GM21717 (cell line): Measurements from ENCODE around the gene SETDB1.
"Not testable (repeated sequence)": the region's sequence is repeated elsewhere in the genome, so short reads cannot be mapped to it uniquely, and the experiment has no call there.

ENCODE experiments used
- ATAC-seq: cut with Tn5 transposase; IDR thresholded peaks from one replicate; pipeline ENCODE4 v1.9.1; 2021; ENCODE audit warnings: mild to moderate bottlenecking, moderate library complexity; ENCODE audit not compliant: unreplicated experiment

The SETDB1 gene

GRCh38 chr1:150926097-150926741 is at the start of gene SETDB1:
Gene SETDB1, plus strand, starts transcription at chr1:150926363. Its CDS starts 1,352 bp downstream, at chr1:150927715.
- ATAC-seq, result peak; percentile 88

- ATAC-seq, result not testable (repeated sequence)
Measured at GRCh38 chr1:150878931-150879330, 47.2 kb upstream of the SETDB1 start.

DNA sequence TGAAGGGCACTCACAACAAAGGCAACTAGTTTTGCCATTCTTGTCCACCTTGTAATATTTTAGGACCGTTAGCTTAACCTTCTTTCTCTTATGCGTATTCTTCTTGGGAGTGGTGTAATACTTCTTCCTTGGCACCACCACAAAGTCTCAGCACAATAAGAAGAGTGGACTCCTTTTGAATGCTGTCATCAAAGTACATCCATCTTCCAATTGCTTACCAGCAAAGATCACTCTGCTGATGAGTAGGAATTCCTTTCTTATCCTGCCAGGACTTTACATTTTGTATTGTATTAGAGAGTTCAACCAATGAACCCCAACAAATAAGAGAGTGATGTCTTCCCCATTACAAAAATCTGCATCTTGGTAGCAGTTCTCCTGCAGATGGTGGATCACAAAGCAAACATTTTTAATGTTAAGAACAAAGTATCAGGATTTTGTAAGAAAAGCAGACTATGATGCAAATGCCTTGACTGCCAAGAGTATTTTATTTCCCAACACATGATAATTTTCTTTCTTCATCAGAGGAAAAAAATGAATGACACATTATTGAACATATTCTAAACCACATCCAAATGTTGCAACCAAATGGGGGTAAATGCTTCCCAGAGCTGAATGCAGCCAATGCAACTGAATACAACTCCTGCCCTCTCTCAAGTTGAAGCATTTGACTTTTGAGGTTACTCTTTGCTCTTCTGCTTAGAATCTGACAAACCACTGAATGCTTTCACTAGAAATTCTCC is 44.7 kb upstream of the SETDB1 start:
- no peak for ATAC-seq

DNA sequence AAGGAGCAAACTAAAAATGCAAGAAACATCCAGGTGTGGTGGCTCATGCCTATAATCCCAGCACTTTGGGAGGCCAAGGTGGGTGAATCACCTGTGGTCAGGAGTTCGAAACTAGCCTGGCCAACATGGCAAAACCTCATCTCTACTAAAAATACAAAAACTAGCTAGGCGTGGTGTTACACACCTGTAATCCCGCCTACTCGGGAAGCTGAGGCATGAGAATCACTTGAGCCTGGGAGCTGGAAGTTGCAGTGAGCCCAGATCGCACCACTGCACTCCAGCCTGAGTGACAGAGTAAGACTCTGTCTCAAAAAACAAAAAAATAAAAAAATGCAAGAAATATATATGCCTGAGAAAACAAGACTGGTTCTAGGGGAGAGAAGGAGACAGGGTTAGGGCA is 43.0 kb upstream of the SETDB1 start:
- not testable (repeated sequence) for ATAC-seq

- ATAC-seq, result no peak
Measured at GRCh38 chr1:150887018-150887417, 39.1 kb upstream of the SETDB1 start, which contains the start of gene CTXND2. Gene CTXND2, plus strand, starts transcription at chr1:150887136. Its CDS starts 25,179 bp downstream, at chr1:150912315.

- ATAC-seq, result no peak
Measured at GRCh38 chr1:150888727-150889126, 37.4 kb upstream of the SETDB1 start.

DNA sequence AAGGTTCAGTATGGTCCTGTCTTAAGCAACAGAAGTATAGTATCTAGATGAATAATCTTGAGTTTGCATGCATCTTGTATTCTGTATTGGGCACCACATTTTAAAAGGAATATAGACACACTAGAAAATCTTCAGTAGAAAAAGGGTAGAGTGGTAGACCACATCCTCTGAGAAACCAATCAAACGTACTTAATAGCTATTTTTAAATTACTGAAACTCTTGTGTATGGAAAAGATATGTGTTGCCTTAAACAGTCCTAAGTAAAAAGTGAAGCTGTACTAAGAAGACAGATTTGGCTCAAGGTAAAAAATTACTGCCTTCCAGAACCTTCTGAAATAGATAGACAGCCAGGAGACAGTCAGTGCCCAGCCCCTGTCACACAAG is 36.1 kb upstream of the SETDB1 start:
- ATAC-seq, result no peak

GRCh38 chr1:150893336-150893913 is 32.7 kb upstream of the SETDB1 start:
- no peak for ATAC-seq

DNA sequence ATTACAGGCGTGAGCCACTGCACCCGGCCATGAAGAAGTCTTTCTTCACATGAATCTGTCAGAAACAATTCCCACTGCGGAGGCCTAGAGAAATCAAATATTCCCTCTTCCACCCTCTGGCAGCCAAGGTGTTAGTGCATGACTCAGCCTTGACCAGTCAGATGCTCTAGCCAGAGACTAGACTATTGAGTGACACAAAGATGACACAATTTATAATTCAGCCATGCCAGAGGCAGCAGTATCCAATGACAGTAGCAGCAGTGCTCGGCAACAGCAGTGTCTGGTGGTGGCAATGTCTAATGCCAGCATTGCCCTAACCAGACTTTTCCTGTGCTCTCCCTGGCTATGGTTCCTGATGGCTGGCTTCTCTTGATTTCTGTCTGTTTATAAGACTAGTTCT is 30.5 kb upstream of the SETDB1 start:
- ATAC-seq, result no peak

DNA sequence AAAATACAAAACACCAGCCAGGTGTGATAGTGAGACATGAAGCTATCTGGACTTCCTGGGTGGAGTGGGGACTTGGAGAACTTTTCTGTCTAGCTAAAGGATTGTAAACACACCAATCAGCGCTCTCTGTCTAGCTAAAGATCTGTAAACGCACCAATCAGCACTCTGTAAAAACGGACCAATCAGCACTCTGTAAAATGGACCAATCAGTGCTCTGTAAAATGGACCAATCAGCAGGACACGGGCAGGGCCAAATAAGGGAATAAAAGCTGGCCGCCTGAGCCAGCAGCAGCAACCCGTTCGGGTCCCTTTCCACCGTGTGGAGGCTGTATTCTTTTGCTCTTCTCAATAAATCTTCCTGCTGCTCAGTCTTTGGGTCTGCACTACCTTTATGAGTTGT is 26.4 kb upstream of the SETDB1 start:
- not testable (repeated sequence) for ATAC-seq

- no peak for ATAC-seq
Measured at GRCh38 chr1:150902346-150902745, 23.8 kb upstream of the SETDB1 start.

- no peak for ATAC-seq
Measured at GRCh38 chr1:150902751-150903150, 23.4 kb upstream of the SETDB1 start.

DNA sequence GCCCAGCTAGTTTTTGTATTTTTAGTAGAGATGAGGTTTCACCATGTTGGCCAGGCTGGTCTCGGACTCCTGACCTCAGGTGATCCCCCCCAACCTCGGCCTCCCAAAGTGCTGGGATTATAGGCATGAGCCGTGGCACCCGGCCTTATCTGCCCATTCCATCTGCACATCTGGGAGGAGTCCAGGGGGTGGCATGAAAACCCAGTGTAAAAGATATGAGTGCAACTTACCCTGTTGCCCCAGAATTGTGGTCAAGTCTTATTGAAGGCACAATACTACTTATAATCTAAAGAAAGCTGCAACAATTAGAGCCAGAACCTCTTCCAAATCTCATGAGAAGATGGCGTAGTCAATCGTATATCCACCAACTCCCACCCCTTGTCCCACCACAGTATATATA is 20.9 kb upstream of the SETDB1 start:
- ATAC-seq, result no peak

GRCh38 chr1:150906329-150906728 is 19.8 kb upstream of the SETDB1 start:
- ATAC-seq, result no peak

- ATAC-seq, result no peak
Measured at GRCh38 chr1:150906813-150907212, 19.4 kb upstream of the SETDB1 start.

- no peak for ATAC-seq
Measured at GRCh38 chr1:150909585-150910180, 16.5 kb upstream of the SETDB1 start.

GRCh38 chr1:150912623-150913022 is 13.5 kb upstream of the SETDB1 start:
- ATAC-seq, result no peak

DNA sequence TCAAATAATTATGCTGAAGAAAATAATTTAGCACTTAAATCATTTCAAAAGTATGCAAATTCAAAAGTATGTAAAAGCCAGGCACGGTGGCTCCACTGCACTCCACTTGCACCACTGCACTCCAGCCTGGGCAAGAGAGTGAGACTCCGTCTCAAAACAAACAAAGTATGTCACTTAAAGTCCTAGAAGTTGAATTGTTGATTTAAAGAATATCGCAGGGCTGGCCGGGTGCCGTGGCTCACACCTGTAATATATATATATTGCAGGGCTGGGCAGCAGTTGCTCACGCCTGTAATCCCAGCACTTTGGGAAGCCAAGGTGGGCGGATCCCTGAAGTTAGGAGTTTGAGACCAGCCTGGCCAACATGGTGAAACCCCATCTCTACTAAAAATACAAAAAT is 8.8 kb upstream of the SETDB1 start:
- ATAC-seq, result no peak

- peak; percentile 48 for ATAC-seq
Measured at GRCh38 chr1:150922519-150922975, 3.6 kb upstream of the SETDB1 start.

GRCh38 chr1:150925080-150925479 is 1.1 kb upstream of the SETDB1 start:
- ATAC-seq, result no peak

- ATAC-seq, result no peak
Measured at GRCh38 chr1:150927624-150928023, 1.5 kb downstream of the SETDB1 start.

GRCh38 chr1:150928286-150928685 is 2.1 kb downstream of the SETDB1 start:
- ATAC-seq, result no peak
